Right ventricle myocardium superior (tissue), 1 donor: ENCODE results near the gene CSF2. TPM values are rescaled to one million over a fixed set of nuclear protein-coding genes. Genes with fewer than 3 reads are reported as not detected.

ENCODE experiments used
- ATAC-seq: fragments of 200-7000 bp; cut with Tn5 transposase; one replicate; pipeline ENCODE4 v1.9.1; 2020; ENCODE audit warnings: mild to moderate bottlenecking; ENCODE audit not compliant: poor library complexity
- DNase-seq: peaks from one replicate; pipeline ENCODE4 v3.0.0-alpha.2; 2020
- intact Hi-C: fragments of 100-400 bp; cut with DNase I; formaldehyde crosslinking; loops from one replicate; pipeline ENCODE4 v1.11.2; 2022
- total RNA-seq: library from RNA; stranded (reverse); fragmentation: NEBNext Ultra II Directional; extraction: Animal tissue kit (Norgen Biotek cat#: 25700); gene quantifications from one replicate; pipeline ENCODE4 v1.2.1, GENCODE V29; 2021
- donor health status: DM: no; HTN: yes; CAD: no; lungs with severe emphysema.

The CSF2 gene
- total RNA-seq, 1 donor from 2014 or later: not detected

- intact Hi-C loops: loop anchor here (10.0 kb wide), 1 partner anchor 119 kb away; no protein-coding TSS in a partner anchor
- DNase-seq (no peak), ATAC-seq (no peak)
These were observed 7.5 kb upstream of the CSF2 start for GRCh38 chr5:132065951-132066701.

GRCh38 chr5:132066871-132067270 is 6.7 kb upstream of the CSF2 start:
- DNase-seq: no peak
- no peak for ATAC-seq
- intact Hi-C loops: loop anchor here (10.0 kb wide), 1 partner anchor 118 kb away; no protein-coding TSS in a partner anchor

DNA sequence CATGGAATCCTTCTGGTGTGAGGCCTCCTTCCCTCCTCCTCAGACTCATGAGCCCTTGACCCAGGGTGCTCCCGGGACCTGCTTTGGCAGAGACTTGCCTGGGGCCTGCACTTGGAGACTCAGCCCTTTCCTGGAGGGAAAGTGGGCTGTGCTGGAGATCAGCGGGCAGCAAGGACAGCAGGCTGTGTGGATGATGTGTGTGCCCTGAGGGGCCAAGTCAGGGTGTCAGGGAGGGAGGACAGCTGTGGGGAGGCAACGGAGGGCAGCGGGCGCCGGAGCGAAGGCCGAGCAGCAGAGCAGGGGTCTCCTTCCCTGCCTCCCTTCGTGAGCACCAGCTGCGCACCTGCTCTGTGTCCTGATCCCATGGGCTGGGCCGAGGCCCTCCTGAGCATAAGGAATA is 6.1 kb upstream of the CSF2 start:
- ATAC-seq (no peak), DNase-seq (no peak)
- intact Hi-C loops: loop anchor here (10.0 kb wide), 1 partner anchor 117 kb away; no protein-coding TSS in a partner anchor

DNA sequence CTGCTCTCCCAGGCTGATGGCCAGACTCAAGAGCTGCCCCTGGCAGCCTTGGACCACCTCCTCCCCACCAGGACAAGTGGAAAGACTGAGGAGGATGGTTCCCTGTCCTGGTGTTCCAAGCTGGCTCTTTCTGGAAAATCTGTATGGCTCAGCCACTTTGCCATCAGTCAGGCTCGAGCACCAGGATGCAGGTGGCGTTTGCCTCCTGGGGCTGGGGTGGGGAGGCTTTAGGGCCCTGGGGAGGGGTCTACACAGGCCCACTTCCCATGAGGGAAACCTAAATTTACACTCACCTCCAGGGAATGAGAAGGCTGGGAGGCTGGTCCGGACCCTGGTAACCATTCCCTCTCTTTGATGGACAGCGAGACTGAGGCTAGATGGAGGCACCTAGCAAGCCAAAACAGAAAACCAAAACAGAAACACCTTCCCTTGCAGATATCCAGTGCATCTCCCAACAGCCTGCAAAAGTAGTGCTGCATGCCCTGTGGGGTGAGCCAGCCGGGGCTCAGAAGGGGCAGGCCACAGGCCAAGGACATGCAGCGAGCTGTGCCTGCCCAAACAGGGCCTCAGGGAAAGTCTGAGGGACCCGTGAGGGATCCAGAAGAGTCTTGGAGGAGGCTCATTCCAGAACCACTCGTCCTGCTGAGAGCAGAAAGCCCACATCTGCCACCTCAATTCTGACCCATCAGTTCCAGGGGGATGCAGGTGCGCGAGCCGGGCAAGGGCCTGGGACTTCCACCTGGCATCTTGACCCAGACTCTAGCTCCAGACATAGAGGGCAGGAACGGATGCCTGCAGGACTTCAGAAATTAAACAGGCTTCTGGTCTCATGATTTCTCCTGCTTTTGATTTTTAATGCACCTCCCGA is 5.4 kb upstream of the CSF2 start:
- no peak for DNase-seq
- ATAC-seq: no peak
- intact Hi-C loops: loop anchor here (10.0 kb wide), 1 partner anchor 117 kb away; no protein-coding TSS in a partner anchor

GRCh38 chr5:132069561-132069960 is 4.0 kb upstream of the CSF2 start:
- intact Hi-C loops: loop anchor here (10.0 kb wide), 1 partner anchor 115 kb away; no protein-coding TSS in a partner anchor
- DNase-seq (no peak), ATAC-seq (no peak)

DNA sequence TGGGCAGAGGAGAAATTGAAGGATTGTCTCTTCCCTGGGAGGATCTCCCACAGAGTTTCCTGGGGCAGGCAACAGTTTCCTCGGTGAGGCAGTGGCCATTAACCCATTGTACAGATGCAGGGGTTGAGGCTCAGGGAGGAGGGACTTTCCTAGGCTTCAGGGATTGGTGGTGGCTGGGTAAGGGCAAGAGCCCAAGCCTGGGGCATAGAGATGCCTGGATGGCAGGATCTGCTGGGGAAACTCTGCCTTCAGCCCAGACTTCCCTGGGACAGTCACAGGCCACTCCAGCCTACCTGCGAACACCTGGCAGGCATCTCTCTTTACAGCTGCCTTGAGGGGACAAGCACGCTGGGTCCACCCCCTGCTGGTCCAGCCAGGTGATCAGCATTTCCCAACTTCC is 3.6 kb upstream of the CSF2 start:
- intact Hi-C loops: loop anchor here (10.0 kb wide), 1 partner anchor 115 kb away; no protein-coding TSS in a partner anchor
- DNase-seq: no peak
- no peak for ATAC-seq

DNA sequence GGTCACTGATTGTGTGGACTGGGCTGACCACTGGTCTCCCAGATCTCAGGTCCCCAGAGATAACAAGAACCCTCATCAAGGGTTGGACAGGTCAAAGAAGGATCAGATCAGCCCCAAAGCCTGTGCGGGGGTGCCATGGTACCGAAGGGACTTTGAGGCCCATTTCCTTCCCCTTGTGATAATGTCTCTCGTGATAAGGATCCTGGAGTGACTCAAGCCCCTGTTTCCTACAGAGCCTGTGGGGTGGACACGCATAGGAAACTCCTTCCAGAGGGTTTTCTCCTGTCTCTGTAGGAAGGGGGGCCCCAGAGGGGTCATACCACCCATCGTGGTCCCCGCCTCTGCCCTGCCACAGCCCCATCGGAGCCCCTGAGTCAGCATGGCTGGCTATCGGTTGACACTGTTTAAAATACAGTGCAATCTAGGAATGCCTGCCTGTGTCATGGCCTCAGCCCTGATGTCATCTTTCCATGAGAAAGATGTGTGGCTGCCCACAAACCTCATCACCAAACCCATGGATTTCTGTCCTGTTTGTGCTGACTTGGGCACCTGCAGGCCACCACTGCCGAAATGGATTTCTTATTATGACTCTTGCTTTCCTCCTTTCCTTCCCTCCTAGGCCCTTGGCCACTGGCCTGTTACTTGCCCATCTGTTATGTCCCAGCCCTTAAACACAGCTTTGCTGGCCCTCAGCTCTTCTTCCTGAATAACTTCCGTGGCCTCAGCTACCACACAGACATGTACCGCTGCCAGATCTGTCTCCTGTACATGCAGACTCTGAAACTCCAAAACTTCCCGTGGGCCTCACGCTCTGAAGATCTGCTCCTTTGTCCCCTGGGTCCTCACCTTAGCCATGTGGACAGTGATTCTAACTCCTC is 2.9 kb upstream of the CSF2 start:
- ATAC-seq: no peak
- intact Hi-C loops: no loop called here
- no peak for DNase-seq

- ATAC-seq (no peak), DNase-seq (no peak)
- intact Hi-C loops: no loop called here
These were observed 2.3 kb upstream of the CSF2 start for GRCh38 chr5:132071338-132071707.

- ATAC-seq (no peak), DNase-seq (no peak)
These were observed 1.5 kb upstream of the CSF2 start for GRCh38 chr5:132072070-132072469.

DNA sequence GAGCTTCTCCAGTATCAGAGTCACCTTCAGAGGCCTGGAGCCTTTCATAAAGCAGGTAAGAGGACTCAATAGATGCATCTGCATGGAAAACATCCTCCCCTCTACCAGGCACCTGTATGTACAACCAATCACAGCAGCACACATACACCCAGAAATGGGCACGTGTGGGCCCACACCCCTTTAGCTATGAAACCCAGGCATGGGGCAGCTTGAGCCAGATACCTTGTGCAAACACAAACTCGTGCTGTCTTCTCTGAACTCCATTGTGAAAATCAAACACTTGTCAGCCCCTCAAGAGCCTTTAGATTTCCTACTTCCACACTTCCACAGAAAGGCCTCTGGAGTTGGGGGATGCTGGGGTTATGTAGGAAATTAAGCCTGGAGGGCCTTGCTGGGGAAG is 1.1 kb upstream of the CSF2 start:
- intact Hi-C loops: no loop called here
- ATAC-seq (no peak), DNase-seq (no peak)

More at GRCh38 chr5:132072070-132072469, 1.5 kb upstream of the CSF2 start:
- intact Hi-C loops: no loop called here

DNA sequence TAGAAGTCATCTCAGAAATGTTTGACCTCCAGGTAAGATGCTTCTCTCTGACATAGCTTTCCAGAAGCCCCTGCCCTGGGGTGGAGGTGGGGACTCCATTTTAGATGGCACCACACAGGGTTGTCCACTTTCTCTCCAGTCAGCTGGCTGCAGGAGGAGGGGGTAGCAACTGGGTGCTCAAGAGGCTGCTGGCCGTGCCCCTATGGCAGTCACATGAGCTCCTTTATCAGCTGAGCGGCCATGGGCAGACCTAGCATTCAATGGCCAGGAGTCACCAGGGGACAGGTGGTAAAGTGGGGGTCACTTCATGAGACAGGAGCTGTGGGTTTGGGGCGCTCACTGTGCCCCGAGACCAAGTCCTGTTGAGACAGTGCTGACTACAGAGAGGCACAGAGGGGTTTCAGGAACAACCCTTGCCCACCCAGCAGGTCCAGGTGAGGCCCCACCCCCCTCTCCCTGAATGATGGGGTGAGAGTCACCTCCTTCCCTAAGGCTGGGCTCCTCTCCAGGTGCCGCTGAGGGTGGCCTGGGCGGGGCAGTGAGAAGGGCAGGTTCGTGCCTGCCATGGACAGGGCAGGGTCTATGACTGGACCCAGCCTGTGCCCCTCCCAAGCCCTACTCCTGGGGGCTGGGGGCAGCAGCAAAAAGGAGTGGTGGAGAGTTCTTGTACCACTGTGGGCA is 642 bp downstream of the CSF2 start:
- intact Hi-C loops: no loop called here
- no peak for ATAC-seq
- DNase-seq: no peak

DNA sequence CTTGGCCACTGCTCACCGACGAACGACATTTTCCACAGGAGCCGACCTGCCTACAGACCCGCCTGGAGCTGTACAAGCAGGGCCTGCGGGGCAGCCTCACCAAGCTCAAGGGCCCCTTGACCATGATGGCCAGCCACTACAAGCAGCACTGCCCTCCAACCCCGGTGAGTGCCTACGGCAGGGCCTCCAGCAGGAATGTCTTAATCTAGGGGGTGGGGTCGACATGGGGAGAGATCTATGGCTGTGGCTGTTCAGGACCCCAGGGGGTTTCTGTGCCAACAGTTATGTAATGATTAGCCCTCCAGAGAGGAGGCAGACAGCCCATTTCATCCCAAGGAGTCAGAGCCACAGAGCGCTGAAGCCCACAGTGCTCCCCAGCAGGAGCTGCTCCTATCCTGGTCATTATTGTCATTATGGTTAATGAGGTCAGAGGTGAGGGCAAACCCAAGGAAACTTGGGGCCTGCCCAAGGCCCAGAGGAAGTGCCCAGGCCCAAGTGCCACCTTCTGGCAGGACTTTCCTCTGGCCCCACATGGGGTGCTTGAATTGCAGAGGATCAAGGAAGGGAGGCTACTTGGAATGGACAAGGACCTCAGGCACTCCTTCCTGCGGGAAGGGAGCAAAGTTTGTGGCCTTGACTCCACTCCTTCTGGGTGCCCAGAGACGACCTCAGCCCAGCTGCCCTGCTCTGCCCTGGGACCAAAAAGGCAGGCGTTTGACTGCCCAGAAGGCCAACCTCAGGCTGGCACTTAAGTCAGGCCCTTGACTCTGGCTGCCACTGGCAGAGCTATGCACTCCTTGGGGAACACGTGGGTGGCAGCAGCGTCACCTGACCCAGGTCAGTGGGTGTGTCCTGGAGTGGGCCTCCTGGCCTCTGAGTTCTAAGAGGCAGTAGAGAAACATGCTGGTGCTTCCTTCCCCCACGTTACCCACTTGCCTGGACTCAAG is 1.5 kb downstream of the CSF2 start:
- DNase-seq (no peak), ATAC-seq (no peak)
- intact Hi-C loops: no loop called here

GRCh38 chr5:132075719-132076077 is 2.1 kb downstream of the CSF2 start:
- DNase-seq (no peak), ATAC-seq (no peak)
- intact Hi-C loops: no loop called here

DNA sequence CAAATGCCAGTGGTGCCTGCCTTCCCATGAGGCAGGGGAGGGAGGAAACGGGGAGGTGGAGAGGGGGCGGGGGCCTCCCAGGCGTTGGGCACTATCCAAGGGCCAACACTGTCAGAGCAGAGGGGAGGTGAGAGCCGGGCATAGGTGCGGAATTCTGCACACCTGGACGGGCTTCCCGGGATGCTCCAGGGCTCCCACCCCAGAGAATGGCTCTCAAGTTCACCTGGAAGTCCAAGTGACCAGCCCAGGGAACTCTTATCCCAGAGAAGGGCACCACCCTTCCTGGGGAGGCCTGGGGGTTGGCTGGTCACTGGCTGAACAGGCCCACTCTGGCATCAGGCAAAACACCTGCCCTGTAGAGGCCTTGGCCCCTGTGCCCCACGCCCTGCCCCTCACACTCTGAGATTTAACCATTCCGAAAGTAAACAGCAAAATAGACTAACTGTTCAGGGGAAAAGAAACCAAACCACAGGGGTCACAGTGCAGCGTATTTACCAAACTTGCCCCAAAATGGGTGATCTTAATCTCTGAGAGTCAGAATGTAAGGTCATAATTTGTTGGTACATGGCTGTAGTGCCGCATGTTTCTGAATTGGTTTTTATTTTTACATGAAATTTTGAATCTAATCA is 2.7 kb downstream of the CSF2 start:
- intact Hi-C loops: no loop called here
- ATAC-seq (no peak), DNase-seq (no peak)

DNA sequence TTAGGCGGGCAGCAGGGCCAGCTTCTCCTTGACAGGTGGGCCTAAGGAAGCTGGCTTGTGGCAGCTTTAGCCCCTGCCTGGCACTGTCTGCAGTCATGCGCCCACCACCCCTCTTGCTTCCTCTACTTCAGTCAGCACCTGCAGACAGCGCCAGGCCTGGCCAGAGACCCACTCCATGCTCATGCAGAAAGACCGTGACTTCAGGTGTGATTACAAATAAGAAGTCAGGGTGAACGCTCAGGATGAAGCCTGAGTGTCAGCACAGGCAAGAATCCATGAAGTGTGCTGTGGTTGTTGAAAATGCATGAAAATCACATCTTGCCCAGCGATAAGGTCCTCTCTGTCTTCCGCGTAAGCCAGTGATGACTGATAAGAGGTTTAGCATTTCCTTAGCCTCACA is 3.4 kb downstream of the CSF2 start:
- intact Hi-C loops: no loop called here
- DNase-seq: no peak

DNA sequence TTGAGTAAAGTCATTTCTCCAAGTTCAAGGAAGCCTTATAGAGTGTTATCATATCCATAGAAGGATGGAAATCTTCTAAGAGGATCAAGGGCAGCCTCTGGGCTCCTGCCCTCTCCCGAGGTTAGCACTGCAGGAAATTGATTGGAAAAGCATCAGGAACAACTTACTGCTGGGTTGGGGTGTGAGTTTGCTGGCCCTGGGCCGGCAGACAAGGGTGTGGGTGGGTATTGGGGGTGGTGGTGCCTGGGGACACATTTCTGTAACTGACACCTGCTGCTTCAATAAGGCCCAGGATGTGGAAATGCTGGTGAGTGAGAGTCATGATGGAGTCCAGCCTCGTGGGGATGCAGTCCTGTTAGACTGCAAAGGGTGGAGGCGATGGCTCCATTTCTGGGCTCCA is 5.5 kb downstream of the CSF2 start:
- no peak for ATAC-seq
- DNase-seq: no peak
- intact Hi-C loops: no loop called here

More for the DNA sequence above, 3.4 kb downstream of the CSF2 start:
- ATAC-seq: no peak

GRCh38 chr5:132079619-132080018 is 6.0 kb downstream of the CSF2 start:
- no peak for ATAC-seq
- intact Hi-C loops: no loop called here
- no peak for DNase-seq
